Pancreas (tissue), 10 donors: Measurements from ENCODE around the gene EEF1G. TPM values are rescaled to one million over a fixed set of nuclear protein-coding genes. Genes with fewer than 3 reads are reported as not detected.

Experiments
- ATAC-seq, 4 donors: fragments of 200-7000 bp; cut with Tn5 transposase; one replicate each; pipeline versions ENCODE4 v1.8.0 to v1.9.1; 2020; ENCODE audit warnings: mild to moderate bottlenecking in 4 of 4, moderate library complexity in 4 of 4
- DNase-seq, 6 donors: peaks; one replicate each; pipeline ENCODE4 v3.0.0-alpha.2; 2020
- FAIRE-seq: peaks from 2 replicates; lab custom pipeline; 2012; peaks lifted over from hg19 to GRCh38; lab: Jason Lieb, UNC
- H3K27ac ChIP-seq, 4 donors: fragments of 200-600 bp; sonication (generic); 1 replicate in 3 of 4; 2 replicates in 1 of 4; pipeline versions ENCODE4 v1.5.0 to v1.8.0; 2020
- H3K27me3 ChIP-seq, 4 donors: fragments of 200-600 bp; one replicate each; pipeline ENCODE4 v1.8.0; 2021
- H3K36me3 ChIP-seq, 3 donors: fragments of 200-600 bp; sonication (generic) in 1 of 3; one replicate each; pipeline versions ENCODE4 v1.5.0 to v1.8.0; 2020 to 2021
- H3K4me1 ChIP-seq, 3 donors: fragments of 200-600 bp; one replicate each; pipeline ENCODE4 v1.8.0; 2021
- H3K4me3 ChIP-seq, 4 donors: fragments of 200-600 bp; sonication (generic) in 2 of 4; one replicate each; pipeline versions ENCODE4 v1.5.0 to v1.8.0; 2020 to 2021
- H3K9me3 ChIP-seq, 4 donors: fragments of 200-600 bp; one replicate each; pipeline ENCODE4 v1.8.0; 2021
- WGBS, 2 donors: extraction: QIAGEN DNeasy Blood & Tissue Kit; methylation state at CpG; one replicate each; pipeline ENCODE4 v1.1.7; 2013; 5-methylcytosine and 5-hydroxymethylcytosine counted together
- intact Hi-C, 3 donors: fragments of 100-400 bp; cut with DNase I; formaldehyde crosslinking; loops; one replicate each; pipeline versions ENCODE4 v1.11.1 to v1.14.2; 2022
- polyA plus RNA-seq, 2 donors: library from polyadenylated mRNA; stranded (reverse); fragments of 200-250 nt; gene quantifications; one replicate each; pipeline ENCODE4 v1.2.3, GENCODE V29; 2013
- total RNA-seq, 6 donors: library from RNA; stranded (reverse); fragmentation: NEBNext Ultra II Directional in 4 of 6; extraction: Animal tissue kit (Norgen Biotek cat#: 25700) in 4 of 6; gene quantifications; one replicate each; pipeline versions ENCODE4 v1.2.1 to v1.2.4, GENCODE V29; 2021 to 2023
- TF ChIP-seq, protein P1 (sequence below), 4 donors: fragments of 200-600 bp; sonication (generic) in 3 of 4; IDR thresholded peaks; one replicate each; pipeline versions ENCODE4 v1.5.0 to v1.8.0; 2021; ENCODE audit warnings: antibody characterized with exemption in 4 of 4
- donor health status: healthy with polysubstance abuse.
- donor health status: DM: no; HTN: no; CAD: no; lungs with moderate emphysema.
- donor health status: DM: no; HTN: no; CAD: no.
- donor health status: control.
- donor health status: control.
- donor health status: Bipolar disorder and iron deficiency.
- donor health status: DM: yes; HTN: yes; CAD: no.
- donor health status: DM: no; HTN: no; CAD: no.
- donor health status: DM: no; HTN: no; CAD: no.
- donor health status: DM: yes; HTN: yes; CAD: no.

EEF1G gene
- total and polyA plus RNA-seq, 8 donors, result 630 to 1,171 (median 915) TPM

DNA sequence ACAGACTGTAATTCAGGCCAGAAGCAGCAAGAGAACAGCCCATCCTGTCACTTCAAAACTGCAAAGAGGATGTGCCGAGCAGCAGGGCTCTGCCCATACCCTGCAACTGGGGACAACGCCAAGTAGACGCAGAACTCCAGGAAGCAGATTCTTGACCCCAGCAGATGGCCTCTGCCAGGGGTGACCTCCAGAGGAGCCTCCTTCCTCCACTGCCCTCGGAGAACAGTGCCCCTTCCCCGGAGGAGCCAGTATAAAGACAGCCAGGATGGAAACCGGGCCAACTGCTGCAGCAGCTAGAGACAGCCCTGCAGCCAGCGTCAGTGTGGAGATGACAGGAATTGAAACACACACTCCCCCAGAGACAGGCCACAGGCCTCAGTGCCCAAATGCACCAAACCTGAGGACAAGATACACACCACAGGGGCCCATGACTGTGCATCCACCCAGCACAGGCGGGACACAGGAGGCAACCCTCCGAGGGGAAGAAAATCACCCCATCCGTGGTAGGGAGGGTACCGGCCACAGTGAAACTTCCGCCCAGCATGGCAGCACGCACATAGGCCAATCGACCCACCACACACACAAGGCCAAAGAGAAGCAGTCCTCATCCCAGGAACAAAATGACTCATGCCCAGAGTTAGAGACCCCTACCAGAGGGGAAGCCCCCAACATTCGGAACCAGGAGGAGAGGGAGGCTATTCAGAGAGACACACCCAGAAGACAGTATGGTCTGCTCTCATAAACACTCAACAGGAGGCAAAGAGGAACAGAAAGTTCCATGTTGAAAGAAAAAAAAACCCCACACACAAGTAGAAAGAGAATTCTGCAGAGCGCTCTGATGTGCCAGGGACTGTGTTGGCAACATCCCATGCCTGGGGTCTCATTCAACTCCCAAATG lies 32.6 kb downstream of the EEF1G start:
- FAIRE-seq, result no peak
- TF ChIP-seq, protein P1, sequence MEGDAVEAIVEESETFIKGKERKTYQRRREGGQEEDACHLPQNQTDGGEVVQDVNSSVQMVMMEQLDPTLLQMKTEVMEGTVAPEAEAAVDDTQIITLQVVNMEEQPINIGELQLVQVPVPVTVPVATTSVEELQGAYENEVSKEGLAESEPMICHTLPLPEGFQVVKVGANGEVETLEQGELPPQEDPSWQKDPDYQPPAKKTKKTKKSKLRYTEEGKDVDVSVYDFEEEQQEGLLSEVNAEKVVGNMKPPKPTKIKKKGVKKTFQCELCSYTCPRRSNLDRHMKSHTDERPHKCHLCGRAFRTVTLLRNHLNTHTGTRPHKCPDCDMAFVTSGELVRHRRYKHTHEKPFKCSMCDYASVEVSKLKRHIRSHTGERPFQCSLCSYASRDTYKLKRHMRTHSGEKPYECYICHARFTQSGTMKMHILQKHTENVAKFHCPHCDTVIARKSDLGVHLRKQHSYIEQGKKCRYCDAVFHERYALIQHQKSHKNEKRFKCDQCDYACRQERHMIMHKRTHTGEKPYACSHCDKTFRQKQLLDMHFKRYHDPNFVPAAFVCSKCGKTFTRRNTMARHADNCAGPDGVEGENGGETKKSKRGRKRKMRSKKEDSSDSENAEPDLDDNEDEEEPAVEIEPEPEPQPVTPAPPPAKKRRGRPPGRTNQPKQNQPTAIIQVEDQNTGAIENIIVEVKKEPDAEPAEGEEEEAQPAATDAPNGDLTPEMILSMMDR (IDR thresholded peaks at IDR 0.05), result no peak
- H3K4me1 ChIP-seq, result peaks cover 0 to 37% (median 10%) of the 10 kb centered on the region in 3 donors
- no peak for DNase-seq
- intact Hi-C loops, result no loop called here
- peak overlapping the region in 1 of 4 donors; percentile 2 for H3K4me3 ChIP-seq
- no peaks in the 10 kb centered on the region for H3K36me3 ChIP-seq
- 66 to 70% methylated on average over 16 of the region's 16 CpGs for WGBS, 2 donors
- no peaks in the 10 kb centered on the region for H3K27me3 ChIP-seq
- no peaks in the 10 kb centered on the region for H3K9me3 ChIP-seq
- H3K27ac ChIP-seq, result peak overlapping the region in 1 of 4 donors; percentile 33
- ATAC-seq, result no peak

DNA sequence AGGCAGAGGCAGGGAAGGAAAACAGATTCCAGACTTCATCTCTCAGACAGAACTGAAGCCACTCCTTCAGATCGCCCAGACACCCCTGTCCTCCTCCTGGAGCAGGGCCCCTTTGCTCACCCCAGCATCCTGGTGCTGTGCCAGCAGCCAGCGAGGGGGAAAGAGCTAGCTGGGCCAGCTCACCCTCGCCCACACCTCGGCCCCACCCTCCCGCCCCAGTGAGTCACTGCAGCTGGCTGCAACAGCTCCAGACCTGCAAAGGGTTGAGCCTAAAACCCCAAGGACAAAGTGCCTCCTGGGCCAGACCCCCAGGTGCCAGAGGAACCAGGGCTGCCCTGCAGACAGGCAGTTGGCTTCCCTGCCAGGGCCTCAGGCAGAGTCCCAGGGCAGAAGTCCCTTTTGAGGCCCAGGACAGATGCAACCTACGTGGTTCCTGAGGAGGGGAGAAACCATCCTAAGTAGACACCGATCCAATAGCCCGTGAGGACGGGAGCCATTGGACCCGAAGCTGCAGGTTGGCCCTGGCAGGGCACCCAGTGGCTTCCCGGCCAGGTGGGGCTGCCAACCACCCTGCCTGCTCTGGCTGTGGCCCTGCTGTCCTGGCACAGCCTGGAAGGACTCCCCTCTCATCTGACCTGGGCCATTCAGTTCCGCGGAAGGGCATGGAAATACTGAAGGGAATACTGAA lies 34.3 kb downstream of the EEF1G start:
- 43 to 47% methylated on average over 13 of the region's 13 CpGs for whole genome bisulfite sequencing, 2 donors
- Histone ChIP-seq H3K9me3 (no peaks in the 10 kb centered on the region), H3K4me3 (no peak overlapping the region), H3K4me1 (peaks cover 0 to 32% (median 10%) of the 10 kb centered on the region in 3 donors), H3K27me3 (no peaks in the 10 kb centered on the region), H3K36me3 (peaks cover 0 to 10% (median 7%) of the 10 kb centered on the region in 3 donors), H3K27ac (no peak overlapping the region)
- intact Hi-C loops, result no loop called here
- TF ChIP-seq, protein P1 (IDR thresholded peaks at IDR 0.05), result no peak
- peak in 3 of 6 donors; percentile 37 to 60 (median 49) for DNase-seq
- FAIRE-seq, result no peak
- ATAC-seq, result peak in 3 of 4 donors; percentile 29 to 48 (median 36)

DNA sequence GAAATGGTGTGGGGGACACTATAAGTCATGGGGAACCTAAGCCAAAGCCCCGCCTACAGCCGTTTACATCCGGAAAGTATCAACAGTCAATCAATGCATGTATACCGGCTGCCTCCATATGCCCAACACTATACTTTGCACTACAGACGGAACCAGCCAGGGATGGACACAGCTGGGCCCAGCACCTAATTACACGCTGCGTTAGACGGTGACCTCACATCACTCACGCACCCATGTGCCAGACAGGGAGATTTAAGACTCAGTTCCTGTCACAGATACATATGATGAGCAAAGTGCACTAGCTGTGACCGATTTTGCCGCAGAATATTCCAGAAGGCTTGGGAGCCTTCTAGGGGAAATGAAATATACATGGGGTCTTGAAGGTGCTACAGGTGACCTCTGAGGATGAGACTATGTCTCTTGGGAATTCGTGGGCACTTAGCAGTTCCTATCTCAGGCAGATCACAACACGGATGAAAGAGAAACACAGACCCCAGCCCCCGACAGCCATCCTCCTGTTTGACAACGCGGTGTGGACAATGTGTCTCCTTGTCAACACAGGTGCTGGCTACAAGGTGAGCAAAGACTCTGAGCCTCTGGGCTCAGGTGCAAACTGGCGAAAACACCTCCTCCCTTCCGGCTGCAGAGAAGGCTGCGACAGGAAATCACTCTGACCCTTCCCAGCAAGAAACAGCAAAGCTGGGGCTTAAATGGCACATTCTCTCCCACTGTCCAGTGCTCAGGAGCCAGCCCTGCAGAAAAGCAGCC lies 35.0 kb downstream of the EEF1G start:
- 74 to 82% methylated on average over 19 of the region's 19 CpGs for WGBS, 2 donors
- no peaks in the 10 kb centered on the region for H3K9me3 ChIP-seq
- H3K27ac ChIP-seq, result no peak overlapping the region
- ATAC-seq, result no peak
- H3K4me3 ChIP-seq, result no peak overlapping the region
- H3K27me3 ChIP-seq, result no peaks in the 10 kb centered on the region
- peaks cover 1 to 17% (median 12%) of the 10 kb centered on the region in 3 donors for H3K36me3 ChIP-seq
- TF ChIP-seq, protein P1 (IDR thresholded peaks at IDR 0.05), result no peak
- intact Hi-C loops, result no loop called here
- no peak for FAIRE-seq
- peaks cover 0 to 32% (median 10%) of the 10 kb centered on the region in 3 donors for H3K4me1 ChIP-seq
- no peak for DNase-seq

DNA sequence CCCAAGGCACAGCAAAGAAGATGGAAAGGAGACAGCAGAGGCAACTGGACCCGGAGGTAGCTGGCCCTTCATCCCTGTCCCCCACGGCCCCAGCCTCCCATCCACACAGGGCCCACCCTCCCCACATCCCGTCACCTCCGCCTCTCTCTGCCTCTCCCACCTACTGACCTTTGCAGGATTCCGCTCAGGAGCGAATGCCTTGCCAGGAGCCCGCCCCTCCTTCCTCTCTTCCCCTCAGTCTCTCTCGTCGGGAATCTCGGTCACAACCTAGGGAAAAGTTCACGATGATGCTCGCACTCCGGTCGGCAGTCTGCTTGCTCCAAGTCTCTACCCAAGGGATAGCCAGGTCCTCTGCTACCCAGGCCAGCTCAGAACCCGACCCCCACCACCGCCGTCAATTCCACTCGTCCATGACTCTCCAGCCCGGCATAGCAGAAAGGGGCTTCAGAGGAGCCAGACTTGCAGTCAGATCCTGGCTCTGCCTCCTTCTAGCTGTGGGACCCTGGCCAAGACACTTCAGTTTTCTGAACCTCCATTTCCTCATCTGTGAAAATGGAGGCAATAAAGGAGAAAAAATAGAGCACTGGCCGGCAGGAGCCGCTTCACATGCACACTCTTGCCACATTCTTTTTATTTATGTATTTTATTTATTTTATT lies 37.3 kb downstream of the EEF1G start:
- TF ChIP-seq, protein P1 (IDR thresholded peaks at IDR 0.05), result no peak
- no peak overlapping the region for H3K27ac ChIP-seq
- intact Hi-C loops, result no loop called here
- FAIRE-seq, result no peak
- H3K9me3 ChIP-seq, result no peaks in the 10 kb centered on the region
- H3K36me3 ChIP-seq, result peaks cover 6 to 30% (median 13%) of the 10 kb centered on the region in 3 donors
- no peak for DNase-seq
- ATAC-seq, result no peak
- no peaks in the 10 kb centered on the region for H3K27me3 ChIP-seq
- H3K4me1 ChIP-seq, result peaks cover 0 to 20% (median 4%) of the 10 kb centered on the region in 3 donors
- H3K4me3 ChIP-seq, result no peak overlapping the region
- WGBS, 2 donors, result 51 to 82% methylated on average over 19 to 21 of the region's 21 CpGs
